Activated T-helper 9 cell treated with anti-CD3 and anti-CD28 coated beads, Interleukin-2, amount 50 U/mL, for 16 hours (primary cell): Measurements from ENCODE around the gene KCNJ10.

Source experiments
- DNase-seq: peaks from one replicate; pipeline ENCODE4 v3.0.0-alpha.2; 2020; ENCODE audit warnings: low read depth

KCNJ10 gene

DNA sequence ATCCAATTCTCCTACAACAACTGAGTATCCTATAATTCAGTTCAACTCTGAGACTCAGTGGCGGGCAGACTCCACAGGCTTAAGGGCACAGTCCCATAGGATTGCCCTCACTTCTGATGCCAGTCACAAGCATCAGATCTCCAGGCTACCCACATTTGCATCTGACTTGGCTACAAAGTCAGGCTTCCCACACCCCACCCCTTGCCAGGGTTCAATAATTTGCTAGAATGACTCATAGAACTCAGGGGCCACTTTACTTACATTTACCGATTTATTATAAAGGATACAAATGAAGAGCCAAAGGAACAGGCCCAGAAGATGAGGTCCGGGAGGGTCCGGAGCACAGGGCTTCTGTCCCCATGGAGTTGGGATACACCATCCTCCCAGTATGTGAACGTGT, 80.0 kb downstream of the KCNJ10 start:
- DNase-seq: no peak

- DNase-seq: no peak
Observed at GRCh38 chr1:159989581-159989980, 80.4 kb downstream of the KCNJ10 start.

DNA sequence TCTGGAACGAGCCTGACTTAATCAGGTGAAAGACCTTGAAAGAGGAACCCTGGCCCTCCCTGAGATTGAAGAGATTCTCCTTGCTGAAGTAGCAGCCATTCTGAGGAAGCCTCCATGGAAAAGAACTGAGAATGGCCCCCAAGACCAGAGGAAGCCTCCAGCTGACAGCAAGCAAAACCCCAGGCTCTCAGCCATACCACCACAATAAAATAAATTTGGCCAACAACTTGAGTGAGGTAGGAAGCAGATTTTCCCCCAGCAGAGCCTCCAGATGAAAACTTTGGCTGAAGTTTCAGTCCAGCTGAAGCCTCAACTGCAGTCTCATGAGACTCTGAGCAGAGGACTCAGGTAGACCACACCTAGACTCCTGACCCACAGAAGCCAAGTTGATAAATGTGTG, 82.0 kb downstream of the KCNJ10 start:
- DNase-seq: no peak

- no peak for DNase-seq
Observed at GRCh38 chr1:159987186-159987585, 82.8 kb downstream of the KCNJ10 start.

DNA sequence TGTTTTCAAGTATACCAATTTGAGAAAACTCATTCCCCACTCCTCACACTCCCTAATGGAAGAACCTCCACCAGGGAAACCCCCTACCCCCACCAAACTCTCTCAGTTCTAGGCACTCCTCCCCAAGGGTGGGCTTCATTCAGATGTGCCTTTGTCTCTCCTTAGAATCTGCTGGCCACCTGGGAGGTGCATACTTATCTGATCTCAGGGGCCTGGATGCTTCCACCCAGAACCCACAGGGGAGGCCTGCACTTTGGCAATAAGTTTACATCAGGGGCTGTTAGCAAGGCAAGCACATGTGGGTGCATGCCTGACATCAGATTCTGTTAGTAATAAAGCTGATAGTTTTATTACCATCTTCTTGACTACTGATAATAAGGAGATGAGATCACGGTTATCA, 83.4 kb downstream of the KCNJ10 start:
- no peak for DNase-seq

DNA sequence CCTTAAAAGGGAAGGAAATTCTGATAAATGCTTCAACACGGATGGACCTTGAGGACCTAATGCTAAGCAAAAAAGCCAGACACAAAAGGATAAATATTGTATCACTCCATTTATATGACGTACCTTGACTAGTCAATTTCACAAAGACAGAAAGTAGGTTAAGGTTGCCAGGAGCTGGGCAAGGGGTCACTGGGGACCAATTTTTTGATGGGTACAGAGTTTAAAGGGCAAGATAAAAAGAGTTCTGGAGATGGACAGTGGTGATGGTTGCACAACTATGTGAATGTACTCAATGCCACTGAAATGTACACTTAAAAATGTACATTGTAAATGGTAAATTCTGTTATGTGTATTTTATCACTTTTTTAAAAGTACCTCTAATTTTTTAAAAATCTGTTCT, 83.9 kb downstream of the KCNJ10 start:
- no peak for DNase-seq

GRCh38 chr1:159985473-159985872, 84.5 kb downstream of the KCNJ10 start:
- DNase-seq: no peak

GRCh38 chr1:159983681-159984080, 86.3 kb downstream of the KCNJ10 start:
- no peak for DNase-seq

DNA sequence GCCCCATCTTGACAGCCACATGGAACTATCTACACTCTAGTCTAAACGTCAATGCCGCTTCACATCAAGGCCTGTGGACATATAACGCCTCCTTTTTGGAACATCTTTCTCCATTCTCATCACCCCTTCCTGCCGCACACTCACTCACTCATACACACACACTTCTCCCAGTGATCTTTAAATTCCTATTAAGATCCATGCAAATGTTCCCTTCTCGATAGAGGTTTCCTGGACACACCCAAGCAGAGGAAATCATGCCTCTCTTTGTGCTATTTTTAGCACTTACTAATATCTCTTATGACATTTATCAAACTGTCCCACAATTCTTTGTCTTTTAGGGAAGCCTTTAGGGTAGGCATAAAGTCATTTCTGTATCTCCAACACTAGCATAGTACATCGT, 87.7 kb downstream of the KCNJ10 start:
- DNase-seq: no peak

DNA sequence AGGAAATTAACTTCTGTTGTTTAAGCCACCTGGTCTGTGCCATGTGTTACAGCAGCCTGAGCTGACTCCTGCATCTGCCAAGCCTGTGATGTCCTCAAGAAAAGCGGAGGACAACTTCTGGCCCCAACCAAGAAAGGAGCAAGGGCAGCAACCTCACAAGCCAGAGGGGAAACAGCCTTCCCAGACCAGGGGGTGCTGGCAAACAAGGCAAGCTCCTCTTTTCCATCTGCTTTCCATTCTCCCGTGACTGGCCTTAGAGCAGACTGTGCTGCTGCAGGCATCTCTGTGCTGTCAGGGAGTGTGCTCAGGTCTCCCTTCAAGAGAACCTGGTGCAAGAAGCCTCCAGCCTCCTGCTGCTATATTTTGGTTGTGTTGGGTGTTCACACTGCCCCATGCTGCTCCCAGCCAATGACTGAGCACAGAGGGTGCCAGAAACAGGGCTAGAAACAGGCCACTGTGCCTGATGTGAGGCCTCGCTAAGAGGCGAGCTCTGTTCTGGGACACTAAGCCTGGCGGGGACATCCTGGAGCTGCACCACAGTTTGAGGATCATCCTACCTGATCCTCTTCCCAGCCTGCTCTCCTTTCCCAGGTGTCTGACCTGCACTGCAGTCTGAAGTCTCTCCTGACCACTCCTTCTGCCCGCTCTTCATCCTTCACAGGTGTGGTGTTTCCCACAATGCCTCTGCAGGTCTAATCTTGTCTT, 88.5 kb downstream of the KCNJ10 start:
- no peak for DNase-seq

DNA sequence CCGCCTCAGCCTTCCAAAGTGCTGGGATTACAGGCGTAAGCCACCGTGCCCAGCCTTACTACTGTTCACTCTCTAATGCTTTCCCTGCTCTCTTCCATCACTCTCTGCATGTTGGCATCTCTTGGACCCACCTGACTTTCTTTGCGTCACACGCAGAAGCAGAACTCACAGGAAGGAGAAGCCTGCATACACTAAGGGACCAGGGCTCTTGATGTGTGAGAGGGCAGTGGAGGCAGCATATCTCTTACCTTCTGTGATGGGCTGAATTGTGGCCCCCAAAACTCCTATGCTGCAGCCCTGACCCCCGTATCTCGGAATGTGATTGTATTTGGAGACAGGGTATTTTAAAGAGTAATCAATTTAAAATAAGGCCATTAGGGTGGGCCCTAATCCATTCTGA, 89.2 kb downstream of the KCNJ10 start:
- DNase-seq: no peak

DNA sequence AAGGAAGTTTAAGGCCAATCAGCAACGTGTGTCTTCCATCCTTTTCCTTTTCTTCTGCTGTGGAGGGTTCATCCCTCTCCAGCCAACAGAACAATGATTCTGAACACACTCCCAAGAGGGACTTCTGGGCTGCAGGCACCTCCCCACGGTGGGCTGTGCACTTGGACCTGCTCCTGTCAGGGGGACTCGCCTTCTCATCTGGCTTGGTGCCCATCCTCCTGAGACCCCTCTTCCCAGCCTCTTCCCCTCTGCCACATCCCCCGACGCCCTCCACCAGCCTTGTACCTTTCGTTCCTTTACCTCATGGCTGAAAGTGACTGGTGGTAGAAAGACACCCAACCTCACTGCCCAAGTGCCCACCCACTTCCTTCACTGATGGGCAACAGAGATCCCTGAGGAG, 89.9 kb downstream of the KCNJ10 start:
- DNase-seq: no peak

DNA sequence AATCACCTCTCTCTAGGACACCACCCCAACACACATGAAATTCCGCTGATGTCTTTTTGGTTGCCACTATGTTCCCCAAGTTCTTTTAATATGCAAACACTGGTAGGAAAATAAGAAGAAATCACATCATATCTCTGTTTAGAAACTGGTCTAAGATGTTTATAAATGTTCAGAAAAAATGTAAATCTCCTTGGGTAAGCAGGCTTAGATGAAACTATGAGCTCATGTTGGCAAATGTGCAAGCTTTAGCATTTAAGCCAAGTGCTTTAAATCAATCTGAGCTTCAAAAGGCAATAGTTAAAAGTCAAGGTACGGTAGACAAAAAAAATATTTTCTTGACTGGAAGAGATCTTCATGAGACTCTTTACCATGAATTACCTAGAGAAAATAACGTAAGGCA, 90.7 kb downstream of the KCNJ10 start:
- DNase-seq: no peak

DNA sequence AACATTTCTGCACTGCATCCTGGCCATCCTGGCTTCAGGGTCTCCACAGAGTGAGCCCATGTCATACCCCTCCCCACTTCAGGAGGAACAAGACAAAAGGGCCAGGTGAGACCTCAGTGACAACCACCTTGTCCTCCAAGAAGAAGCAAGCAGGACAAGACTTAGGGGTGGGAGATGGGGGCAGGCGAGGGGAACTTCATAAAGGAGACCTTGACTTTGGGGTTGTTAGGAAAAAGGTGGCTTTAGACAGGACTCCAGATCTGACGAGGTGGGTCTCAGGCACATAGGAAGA, 91.9 kb downstream of the KCNJ10 start:
- no peak for DNase-seq

GRCh38 chr1:159977364-159978106, 92.4 kb downstream of the KCNJ10 start:
- DNase-seq: no peak

DNA sequence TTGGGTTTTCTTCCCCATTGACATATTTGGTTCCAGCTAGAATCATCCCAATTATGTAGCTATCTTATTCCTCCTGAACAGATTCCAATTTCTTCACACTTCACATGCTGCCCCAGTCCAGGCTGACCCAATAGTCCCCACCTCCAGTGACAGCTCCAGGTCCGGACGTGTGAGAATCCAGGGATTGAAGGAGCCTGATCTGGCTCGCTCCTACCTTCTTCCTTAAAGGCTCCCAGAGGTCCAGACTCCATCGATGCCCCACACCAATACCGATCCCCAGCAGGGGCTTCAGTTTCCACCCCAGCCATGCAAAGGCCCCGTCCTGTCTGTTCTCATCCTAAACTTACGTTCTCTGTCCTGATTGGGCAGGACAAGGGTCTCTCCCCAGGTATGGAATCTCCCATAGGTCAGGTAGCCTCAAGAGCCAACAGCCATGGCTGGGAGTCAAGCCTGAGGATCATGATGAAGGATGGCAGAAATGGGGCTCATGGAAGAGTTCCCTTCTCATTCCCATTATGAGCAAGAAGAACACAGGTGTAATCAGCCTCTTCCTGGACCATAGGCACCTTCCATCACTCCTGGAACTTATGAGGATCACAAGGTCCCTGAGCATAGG, 95.5 kb downstream of the KCNJ10 start:
- no peak for DNase-seq

GRCh38 chr1:159973350-159973940, 96.5 kb downstream of the KCNJ10 start:
- no peak for DNase-seq

- DNase-seq: no peak
Observed at GRCh38 chr1:159972443-159973205, 97.3 kb downstream of the KCNJ10 start.

DNA sequence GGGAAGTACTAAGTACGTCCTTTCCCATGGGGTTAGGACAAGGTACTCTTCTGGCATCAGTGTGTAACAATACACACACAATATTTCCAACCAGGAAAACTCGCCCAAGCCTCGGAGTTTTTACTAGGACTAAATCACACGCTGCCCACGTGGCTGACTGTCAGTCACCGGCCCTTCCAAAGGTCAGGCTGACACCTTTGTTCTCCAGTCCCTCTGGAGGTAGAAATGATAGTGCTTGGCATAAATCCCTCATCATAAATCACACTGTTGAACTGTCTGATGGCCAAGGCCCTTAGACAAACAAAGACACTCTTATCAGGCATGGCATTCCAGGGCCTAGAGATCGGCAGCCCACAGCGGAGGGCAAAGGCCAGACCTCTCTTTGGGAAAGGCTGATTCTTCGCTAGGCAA, 99.0 kb downstream of the KCNJ10 start:
- no peak for DNase-seq

GRCh38 chr1:159968901-159969300, 101.1 kb downstream of the KCNJ10 start:
- no peak for DNase-seq

- no peak for DNase-seq
Observed at GRCh38 chr1:159965263-159965662, 104.7 kb downstream of the KCNJ10 start.

DNA sequence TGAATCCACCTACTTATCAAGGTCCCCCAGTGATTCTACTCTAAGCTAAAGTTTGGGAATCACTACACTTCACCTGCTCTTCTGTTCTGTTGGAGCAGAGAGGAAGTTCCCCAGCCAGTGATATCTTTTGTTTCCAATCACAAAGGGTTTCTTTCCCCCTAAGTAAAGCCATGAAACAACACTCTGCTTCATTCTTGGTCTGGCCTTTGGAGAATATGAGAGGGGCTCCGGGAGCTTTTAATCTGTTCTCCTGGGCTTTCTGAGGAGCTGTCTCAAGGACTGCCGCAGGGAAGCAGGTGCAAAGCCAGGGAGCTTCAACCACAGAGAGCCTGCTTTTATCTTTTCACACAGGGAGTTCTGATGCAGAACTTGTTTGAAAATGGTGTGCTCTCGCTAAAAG, 105.8 kb downstream of the KCNJ10 start:
- no peak for DNase-seq

- no peak for DNase-seq
Observed at GRCh38 chr1:159962176-159962575, 107.8 kb downstream of the KCNJ10 start.
